ENCODE data around the gene C18orf63.

Gene C18orf63

DNA sequence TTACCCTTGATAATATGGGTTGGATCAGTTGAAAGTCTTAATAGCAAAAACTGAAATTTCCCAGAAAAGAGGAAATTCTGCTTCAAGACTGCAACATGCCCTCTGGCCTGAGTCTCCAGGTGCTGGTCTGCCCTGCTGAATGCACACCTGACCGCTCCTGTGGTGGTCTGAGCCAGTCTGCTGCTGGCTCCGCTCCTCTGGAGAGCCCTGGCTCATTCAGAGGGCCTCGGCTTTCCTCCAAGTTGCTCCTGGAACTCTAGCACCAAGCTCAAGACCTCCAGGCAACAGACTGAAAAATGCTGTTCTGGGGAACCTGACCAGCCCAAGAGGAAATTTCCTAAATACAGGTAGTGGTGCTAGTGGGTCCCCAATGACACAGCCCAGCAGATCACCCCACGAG, 76.7 kb downstream of the C18orf63 start:
- Histone ChIP-seq H3K4me3 (ENCODE audit: low read length) (no peak overlapping the region), H3K27me3 (ENCODE audit: control insufficient read depth, low read length) (no peaks in the 10 kb centered on the region), H3K4me1 (ENCODE audit: control insufficient read depth, low read length) (no peaks in the 10 kb centered on the region), H3K4me2 (ENCODE audit: low read length) (no peak overlapping the region), H3K79me2 (ENCODE audit: control insufficient read depth, low read length) (no peaks in the 10 kb centered on the region), H3K27ac (ENCODE audit: low read depth, low read length) (no peak overlapping the region), H3K36me3 (ENCODE audit: control insufficient read depth, low read length) (no peaks in the 10 kb centered on the region), H3K9me2 (replicated peaks; ENCODE audit: control insufficient read depth, low read length) (no peaks in the 10 kb centered on the region), H3K9me3 (ENCODE audit: control insufficient read depth, insufficient read depth, low read length) (no peaks in the 10 kb centered on the region), H3F3A (ENCODE audit: control insufficient read depth, insufficient read depth) (no peaks in the 10 kb centered on the region), H4K20me1 (ENCODE audit: control insufficient read depth, insufficient read depth, low read depth, low read length) (no peaks in the 10 kb centered on the region)
- TF ChIP-seq, protein P1, sequence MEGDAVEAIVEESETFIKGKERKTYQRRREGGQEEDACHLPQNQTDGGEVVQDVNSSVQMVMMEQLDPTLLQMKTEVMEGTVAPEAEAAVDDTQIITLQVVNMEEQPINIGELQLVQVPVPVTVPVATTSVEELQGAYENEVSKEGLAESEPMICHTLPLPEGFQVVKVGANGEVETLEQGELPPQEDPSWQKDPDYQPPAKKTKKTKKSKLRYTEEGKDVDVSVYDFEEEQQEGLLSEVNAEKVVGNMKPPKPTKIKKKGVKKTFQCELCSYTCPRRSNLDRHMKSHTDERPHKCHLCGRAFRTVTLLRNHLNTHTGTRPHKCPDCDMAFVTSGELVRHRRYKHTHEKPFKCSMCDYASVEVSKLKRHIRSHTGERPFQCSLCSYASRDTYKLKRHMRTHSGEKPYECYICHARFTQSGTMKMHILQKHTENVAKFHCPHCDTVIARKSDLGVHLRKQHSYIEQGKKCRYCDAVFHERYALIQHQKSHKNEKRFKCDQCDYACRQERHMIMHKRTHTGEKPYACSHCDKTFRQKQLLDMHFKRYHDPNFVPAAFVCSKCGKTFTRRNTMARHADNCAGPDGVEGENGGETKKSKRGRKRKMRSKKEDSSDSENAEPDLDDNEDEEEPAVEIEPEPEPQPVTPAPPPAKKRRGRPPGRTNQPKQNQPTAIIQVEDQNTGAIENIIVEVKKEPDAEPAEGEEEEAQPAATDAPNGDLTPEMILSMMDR (IDR thresholded peaks at IDR 0.05; ENCODE audit: low read depth, low read length, poor library complexity, severe bottlenecking), result no peak

DNA sequence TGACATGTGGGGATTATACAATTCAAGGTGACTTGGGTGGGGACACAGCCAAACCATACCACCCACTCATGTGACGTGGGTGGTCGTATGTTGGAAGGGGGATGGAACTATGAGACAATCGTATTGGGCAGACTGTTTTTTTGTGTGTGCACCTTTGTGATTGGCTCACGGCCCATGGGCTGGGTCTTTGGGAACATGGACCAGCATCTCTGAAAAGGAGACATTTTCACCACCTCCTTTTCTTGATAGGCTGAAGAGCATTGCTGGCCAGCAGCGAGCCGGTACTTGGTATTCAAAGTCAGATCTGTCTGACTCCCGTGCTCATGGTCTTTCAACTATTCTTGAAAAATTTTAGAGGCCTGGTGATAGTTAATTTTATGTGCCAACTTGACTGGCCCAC, 79.4 kb downstream of the C18orf63 start:
- no peaks in the 10 kb centered on the region for H3K4me1 ChIP-seq (ENCODE audit: control insufficient read depth, low read length)
- peaks cover 3% of the 10 kb centered on the region; the same call in 1 of the 2 replicates for H3K27me3 ChIP-seq (ENCODE audit: control insufficient read depth, low read length)
- no peak overlapping the region for H3K4me3 ChIP-seq (ENCODE audit: low read length)
- no peaks in the 10 kb centered on the region for H3K9me2 ChIP-seq (replicated peaks; ENCODE audit: control insufficient read depth, low read length)
- no peak overlapping the region for H3K4me2 ChIP-seq (ENCODE audit: low read length)
- no peaks in the 10 kb centered on the region for H3K36me3 ChIP-seq (ENCODE audit: control insufficient read depth, low read length)
- H3F3A ChIP-seq (ENCODE audit: control insufficient read depth, insufficient read depth), result no peaks in the 10 kb centered on the region
- TF ChIP-seq, protein P1 (IDR thresholded peaks at IDR 0.05; ENCODE audit: low read depth, low read length, poor library complexity, severe bottlenecking), result no peak
- no peak for TF ChIP-seq EZH2phosphoT487 (IDR thresholded peaks at IDR 0.05; ENCODE audit: borderline replicate concordance, low read length)
- H4K20me1 ChIP-seq (ENCODE audit: control insufficient read depth, insufficient read depth, low read depth, low read length), result no peaks in the 10 kb centered on the region
- no peaks in the 10 kb centered on the region for H3K79me2 ChIP-seq (ENCODE audit: control insufficient read depth, low read length)
- H3K27ac ChIP-seq (ENCODE audit: low read depth, low read length), result no peak overlapping the region
- H3K9me3 ChIP-seq (ENCODE audit: control insufficient read depth, insufficient read depth, low read length), result no peaks in the 10 kb centered on the region

DNA sequence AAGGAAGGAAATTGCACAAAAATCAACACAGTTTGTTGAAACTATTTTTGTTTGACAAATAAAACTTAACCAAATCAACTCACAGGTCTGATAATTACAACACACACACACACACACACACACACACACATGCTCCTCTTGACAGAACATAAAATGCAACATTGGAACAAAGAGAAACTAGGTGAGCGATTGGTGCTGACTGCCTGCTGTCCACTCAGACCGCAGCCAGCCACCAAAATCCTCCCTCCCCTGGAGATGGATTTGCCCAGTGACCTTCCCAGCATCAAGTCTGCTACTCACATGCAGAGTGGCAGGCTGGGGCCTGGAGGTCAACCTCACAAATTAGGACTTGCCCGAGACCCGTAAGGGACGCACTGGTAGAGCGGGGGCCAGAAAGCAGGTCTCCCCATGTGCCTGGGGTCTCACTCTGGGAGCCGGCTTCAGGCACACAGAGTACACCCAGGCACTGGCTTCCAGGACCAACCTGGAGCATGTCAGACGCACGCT, 80.1 kb downstream of the C18orf63 start:
- Histone ChIP-seq H3K27ac (ENCODE audit: low read depth, low read length) (no peak overlapping the region), H3K79me2 (ENCODE audit: control insufficient read depth, low read length) (no peaks in the 10 kb centered on the region), H4K20me1 (ENCODE audit: control insufficient read depth, insufficient read depth, low read depth, low read length) (no peaks in the 10 kb centered on the region), H3K9me3 (ENCODE audit: control insufficient read depth, insufficient read depth, low read length) (no peaks in the 10 kb centered on the region), H3K9me2 (replicated peaks; ENCODE audit: control insufficient read depth, low read length) (no peaks in the 10 kb centered on the region), H3K4me2 (ENCODE audit: low read length) (no peak overlapping the region), H3K4me1 (ENCODE audit: control insufficient read depth, low read length) (no peaks in the 10 kb centered on the region), H3F3A (ENCODE audit: control insufficient read depth, insufficient read depth) (no peaks in the 10 kb centered on the region), H3K27me3 (ENCODE audit: control insufficient read depth, low read length) (peaks cover 3% of the 10 kb centered on the region; the same call in 1 of the 2 replicates), H3K4me3 (ENCODE audit: low read length) (no peak overlapping the region), H3K36me3 (ENCODE audit: control insufficient read depth, low read length) (no peaks in the 10 kb centered on the region)
- TF ChIP-seq EZH2phosphoT487 (IDR thresholded peaks at IDR 0.05; ENCODE audit: borderline replicate concordance, low read length), result no peak
- TF ChIP-seq, protein P1 (IDR thresholded peaks at IDR 0.05; ENCODE audit: low read depth, low read length, poor library complexity, severe bottlenecking), result no peak

Data from DOHH2 (cell line).